Measurements from ENCODE around the gene FTO.

DNA sequence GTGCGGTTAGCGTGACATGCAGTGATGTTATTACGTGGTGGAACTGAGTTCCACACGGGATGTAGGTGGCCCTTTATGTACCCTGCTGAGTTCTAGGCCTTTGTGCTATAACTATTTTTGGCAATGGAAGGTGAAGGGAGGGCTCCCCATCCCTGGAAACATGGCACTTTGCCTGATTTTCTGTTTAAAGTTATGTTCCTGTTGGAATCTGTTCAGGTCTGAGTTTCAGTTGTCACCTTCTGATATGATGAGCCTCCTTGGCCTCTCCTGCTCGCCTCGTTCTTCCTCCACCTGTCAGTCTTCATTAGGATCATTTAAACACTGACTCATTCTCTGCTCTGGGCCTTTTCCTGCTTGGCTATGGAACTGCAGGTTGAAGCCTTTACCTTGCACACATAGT, 200.6 kb downstream of the FTO start:
- TF ChIP-seq, protein P1, sequence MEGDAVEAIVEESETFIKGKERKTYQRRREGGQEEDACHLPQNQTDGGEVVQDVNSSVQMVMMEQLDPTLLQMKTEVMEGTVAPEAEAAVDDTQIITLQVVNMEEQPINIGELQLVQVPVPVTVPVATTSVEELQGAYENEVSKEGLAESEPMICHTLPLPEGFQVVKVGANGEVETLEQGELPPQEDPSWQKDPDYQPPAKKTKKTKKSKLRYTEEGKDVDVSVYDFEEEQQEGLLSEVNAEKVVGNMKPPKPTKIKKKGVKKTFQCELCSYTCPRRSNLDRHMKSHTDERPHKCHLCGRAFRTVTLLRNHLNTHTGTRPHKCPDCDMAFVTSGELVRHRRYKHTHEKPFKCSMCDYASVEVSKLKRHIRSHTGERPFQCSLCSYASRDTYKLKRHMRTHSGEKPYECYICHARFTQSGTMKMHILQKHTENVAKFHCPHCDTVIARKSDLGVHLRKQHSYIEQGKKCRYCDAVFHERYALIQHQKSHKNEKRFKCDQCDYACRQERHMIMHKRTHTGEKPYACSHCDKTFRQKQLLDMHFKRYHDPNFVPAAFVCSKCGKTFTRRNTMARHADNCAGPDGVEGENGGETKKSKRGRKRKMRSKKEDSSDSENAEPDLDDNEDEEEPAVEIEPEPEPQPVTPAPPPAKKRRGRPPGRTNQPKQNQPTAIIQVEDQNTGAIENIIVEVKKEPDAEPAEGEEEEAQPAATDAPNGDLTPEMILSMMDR (conservative IDR thresholded peaks at IDR 0.05), result no peak
- TF ChIP-seq ZFX (IDR thresholded peaks at IDR 0.05), result no peak
